Stimulated activated CD8-positive, alpha-beta memory T cell treated with anti-CD3 and anti-CD28 coated beads, Interleukin-15, amount 100 ng/mL, for 4 hours (primary cell): ENCODE results near the gene OR9G4.

Experiments used
- DNase-seq, 2 donors: peaks; one replicate each; pipeline ENCODE4 v3.0.0-alpha.2; 2020; ENCODE audit warnings: low read depth in 2 of 2

Gene OR9G4

GRCh38 chr11:56748597-56748996, at the start of gene OR9G4:
Gene OR9G4 (minus strand): TSS chr11:56748697. CDS start chr11:56743766, 4,931 bp downstream.
- no peak for DNase-seq

GRCh38 chr11:56783448-56784041, 35.0 kb upstream of the OR9G4 start:
- DNase-seq: no peak

- DNase-seq: no peak
These were observed 33.8 kb upstream of the OR9G4 start for GRCh38 chr11:56782167-56782847.

GRCh38 chr11:56776809-56777208, 28.3 kb upstream of the OR9G4 start:
- no peak for DNase-seq

GRCh38 chr11:56764976-56765375, 16.5 kb upstream of the OR9G4 start:
- DNase-seq: no peak

GRCh38 chr11:56751480-56751879, 3.0 kb upstream of the OR9G4 start:
- no peak for DNase-seq

GRCh38 chr11:56750190-56750589, 1.7 kb upstream of the OR9G4 start:
- DNase-seq: no peak

GRCh38 chr11:56740886-56741285, 7.6 kb downstream of the OR9G4 start:
- DNase-seq: no peak

GRCh38 chr11:56740107-56740506, 8.4 kb downstream of the OR9G4 start:
- DNase-seq: no peak

- DNase-seq: no peak
These were observed 28.0 kb downstream of the OR9G4 start for GRCh38 chr11:56720513-56720912.

GRCh38 chr11:56716379-56716854, 32.1 kb downstream of the OR9G4 start:
- DNase-seq: no peak

GRCh38 chr11:56714206-56714605, 34.3 kb downstream of the OR9G4 start:
- no peak for DNase-seq

GRCh38 chr11:56706486-56706885, 42.0 kb downstream of the OR9G4 start:
- no peak for DNase-seq

- DNase-seq: no peak
These were observed 42.6 kb downstream of the OR9G4 start for GRCh38 chr11:56705784-56706396.

GRCh38 chr11:56700914-56701485, 47.5 kb downstream of the OR9G4 start:
- DNase-seq: no peak

- no peak for DNase-seq
These were observed 48.1 kb downstream of the OR9G4 start for GRCh38 chr11:56700242-56700913.

GRCh38 chr11:56698795-56699194, 49.7 kb downstream of the OR9G4 start, which contains the start of gene OR9G1:
Gene OR9G1 (plus strand): TSS chr11:56699095. CDS start chr11:56700388, 1,293 bp downstream.
- no peak for DNase-seq

GRCh38 chr11:56693428-56693827, 55.1 kb downstream of the OR9G4 start:
- DNase-seq: no peak
